Activated CD4-positive, alpha-beta T cell treated with anti-CD3 and anti-CD28 coated beads for 48 hours (primary cell): Measurements from ENCODE around the gene PPP2R2B.

Experiments used
- DNase-seq: peaks from one replicate; pipeline ENCODE4 v3.0.0-alpha.2; 2020

PPP2R2B gene

GRCh38 chr5:146778795-146779194, 99.8 kb downstream of the PPP2R2B start:
- no peak for DNase-seq

DNA sequence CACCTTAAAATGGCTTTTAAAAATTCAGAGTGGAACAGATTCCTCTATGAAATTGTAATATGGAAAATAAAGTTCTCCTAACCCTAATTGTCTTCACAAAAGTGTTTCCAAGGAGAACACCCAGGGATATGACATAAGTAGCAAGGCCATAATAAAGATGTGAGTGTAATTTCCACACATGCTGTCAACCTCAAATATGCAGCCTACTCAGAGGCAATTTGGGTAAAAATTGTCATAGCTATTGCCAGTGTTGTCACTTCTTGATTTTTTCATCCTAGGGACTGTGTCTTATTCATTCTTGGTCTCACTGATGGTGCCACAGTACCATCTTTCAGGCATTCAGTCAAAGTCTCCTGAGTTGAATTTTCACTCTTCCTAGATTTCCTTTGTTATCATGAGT, 100.3 kb downstream of the PPP2R2B start:
- no peak for DNase-seq

DNA sequence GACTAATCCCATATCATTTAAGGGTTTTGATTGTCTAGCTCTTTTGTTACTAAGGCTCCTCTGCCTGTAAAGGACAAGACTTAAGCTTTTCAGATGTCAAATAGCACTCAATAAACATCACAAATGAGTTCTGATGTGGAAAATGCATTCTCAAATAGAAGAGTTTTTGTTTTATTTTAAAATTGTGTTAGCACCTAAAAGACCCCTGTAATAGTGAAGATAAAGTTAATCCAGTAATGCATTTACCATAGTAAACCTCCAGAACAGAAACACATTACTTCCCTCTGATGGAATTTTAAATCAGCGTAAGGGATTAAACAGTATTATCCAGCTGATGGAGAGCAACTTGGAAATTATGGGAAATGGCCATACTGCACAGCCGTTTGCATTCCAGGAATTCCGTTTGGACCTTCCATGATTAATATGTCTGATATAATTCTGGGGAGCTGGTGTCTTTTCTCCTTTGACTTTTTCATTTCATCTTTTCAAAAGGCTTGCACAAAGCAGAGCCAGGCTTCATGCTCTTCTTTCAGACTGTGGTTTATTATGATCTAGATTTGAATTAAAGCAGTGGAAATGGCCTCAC, 105.6 kb downstream of the PPP2R2B start:
- no peak for DNase-seq

DNA sequence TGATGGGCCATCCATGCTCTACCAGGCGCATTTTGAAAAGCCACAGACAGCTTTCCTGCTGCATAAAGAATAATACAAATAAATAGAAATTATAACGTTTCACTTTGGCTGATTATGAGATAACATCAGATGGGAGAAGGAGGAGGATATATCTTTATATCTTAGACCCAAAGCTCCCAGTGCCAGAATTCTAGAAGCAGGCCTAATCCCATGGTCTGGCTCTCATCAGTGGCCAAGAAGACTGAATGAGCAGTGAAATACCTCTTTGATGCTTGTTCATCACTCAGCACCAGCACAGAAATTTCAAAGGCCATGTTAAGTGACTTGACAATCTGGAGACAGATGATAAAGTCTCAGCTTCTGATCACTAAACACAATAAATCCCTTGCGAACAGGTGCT, 107.6 kb downstream of the PPP2R2B start:
- DNase-seq: no peak

- DNase-seq: no peak
Observed at GRCh38 chr5:146770546-146770945, 108.0 kb downstream of the PPP2R2B start.

DNA sequence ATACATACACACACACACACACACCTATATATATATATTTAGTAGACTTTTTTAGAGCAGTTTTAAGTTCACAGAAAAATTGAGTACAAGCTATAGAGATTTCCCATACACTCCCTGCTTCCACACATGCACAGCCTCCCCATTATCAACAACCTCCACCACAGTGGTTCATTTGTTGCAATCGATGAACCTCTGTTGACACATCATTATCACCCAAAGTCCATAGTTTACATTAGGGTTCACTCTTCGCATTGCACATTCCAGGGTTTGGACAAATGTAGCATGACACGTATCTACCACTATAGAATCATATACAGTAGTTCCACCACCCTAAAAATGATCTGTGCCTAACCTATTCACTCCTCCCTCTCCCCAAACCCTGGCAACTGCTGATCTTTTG, 111.0 kb downstream of the PPP2R2B start:
- DNase-seq: no peak

GRCh38 chr5:146766013-146766412, 112.5 kb downstream of the PPP2R2B start:
- no peak for DNase-seq

GRCh38 chr5:146765089-146765832, 113.3 kb downstream of the PPP2R2B start:
- no peak for DNase-seq

DNA sequence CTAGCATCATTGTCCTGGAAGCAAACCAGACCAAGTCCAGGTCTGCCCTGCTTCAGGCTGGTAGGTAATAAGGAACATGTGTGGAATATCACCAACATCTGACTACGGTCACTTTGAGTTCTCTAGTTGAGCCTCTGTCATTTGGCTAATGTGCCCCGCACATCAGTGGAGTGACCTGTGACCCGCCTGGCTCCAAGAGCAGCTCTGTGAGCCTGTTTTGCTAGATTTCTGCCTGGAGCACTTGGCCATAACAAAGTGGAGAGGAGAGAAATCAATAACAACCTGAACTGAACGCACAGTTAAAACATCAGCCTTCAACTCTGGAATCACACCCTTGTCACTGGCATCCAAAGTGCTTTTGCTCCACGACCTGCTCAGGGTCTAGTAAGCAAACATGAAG, 115.7 kb downstream of the PPP2R2B start:
- no peak for DNase-seq

GRCh38 chr5:146761811-146762210, 116.7 kb downstream of the PPP2R2B start:
- no peak for DNase-seq

DNA sequence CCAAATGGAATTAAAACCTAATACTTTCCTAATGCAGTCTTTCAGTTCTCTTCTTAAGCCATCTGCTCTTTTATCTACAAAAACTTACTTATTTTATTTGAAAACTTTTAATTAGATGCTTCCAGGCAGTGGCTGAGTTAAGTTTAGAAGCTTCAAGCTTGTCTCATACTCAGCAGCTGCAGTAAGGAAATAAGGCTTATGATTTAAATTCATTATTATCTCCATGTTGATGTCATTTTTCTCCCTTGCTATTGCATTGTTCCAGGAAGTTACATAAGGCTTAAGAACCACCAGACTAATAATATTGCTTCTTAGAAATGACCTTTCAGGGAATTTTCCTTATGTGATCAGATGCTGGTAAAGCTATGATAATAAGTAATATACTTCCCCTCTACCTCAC, 119.6 kb downstream of the PPP2R2B start:
- no peak for DNase-seq

DNA sequence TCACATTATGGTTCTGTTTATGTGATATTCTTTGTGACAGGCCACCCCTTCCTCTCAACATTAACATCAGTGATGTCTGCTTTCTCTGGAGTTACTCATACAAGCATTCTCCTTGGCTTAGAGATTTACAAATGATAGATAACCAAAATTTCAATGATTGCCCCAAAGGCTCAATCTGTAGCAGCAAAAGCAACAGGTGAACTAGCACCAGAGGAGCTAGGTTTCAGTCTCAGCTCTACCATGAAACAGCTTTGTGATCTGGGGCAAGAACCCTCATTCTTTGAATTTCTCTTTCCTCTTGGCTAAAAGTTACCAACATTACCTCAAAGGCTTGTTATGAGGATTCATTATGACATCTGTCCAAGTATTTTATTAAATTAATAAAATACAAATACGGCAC, 120.5 kb downstream of the PPP2R2B start:
- DNase-seq: no peak

GRCh38 chr5:146756546-146756945, 122.0 kb downstream of the PPP2R2B start:
- no peak for DNase-seq

DNA sequence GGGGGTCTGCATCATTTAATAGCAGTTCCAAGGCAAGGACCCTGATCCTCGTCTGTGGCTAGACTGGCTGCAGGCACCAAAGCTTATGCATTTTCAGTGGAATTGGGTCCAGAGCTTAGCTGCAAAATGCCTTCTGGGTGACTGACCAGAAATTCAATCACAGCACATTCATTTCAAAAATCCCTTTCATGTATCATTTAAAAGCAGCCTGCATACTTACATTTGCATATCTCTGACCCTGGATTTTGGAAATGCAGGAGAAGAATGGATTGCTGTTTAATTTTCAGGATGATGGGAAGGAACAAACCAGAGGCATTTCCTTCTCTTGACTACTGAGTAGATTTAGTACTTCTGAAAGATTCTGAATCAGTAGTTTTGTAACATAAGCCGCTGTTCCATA, 122.8 kb downstream of the PPP2R2B start:
- DNase-seq: no peak

DNA sequence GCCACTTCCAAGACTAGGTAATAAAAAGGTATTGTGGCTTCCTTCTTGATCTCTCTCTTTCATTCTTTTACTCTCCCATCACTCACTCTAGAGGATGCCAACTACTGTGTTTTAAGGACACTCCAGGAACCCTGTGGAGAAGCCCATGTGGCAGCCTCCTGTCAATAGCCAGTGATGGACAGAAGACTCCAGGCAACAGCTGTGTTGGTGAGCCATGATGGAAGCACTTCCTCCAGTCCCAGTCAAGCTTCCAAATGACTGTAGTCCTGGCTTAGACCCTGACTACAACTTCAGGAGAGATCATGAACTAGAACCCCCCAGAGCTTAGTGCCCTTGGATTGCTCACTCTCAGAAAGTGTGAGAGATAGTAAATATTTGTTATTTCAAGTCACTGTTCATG, 123.9 kb downstream of the PPP2R2B start:
- DNase-seq: no peak

GRCh38 chr5:146753641-146754040, 124.9 kb downstream of the PPP2R2B start:
- DNase-seq: no peak

DNA sequence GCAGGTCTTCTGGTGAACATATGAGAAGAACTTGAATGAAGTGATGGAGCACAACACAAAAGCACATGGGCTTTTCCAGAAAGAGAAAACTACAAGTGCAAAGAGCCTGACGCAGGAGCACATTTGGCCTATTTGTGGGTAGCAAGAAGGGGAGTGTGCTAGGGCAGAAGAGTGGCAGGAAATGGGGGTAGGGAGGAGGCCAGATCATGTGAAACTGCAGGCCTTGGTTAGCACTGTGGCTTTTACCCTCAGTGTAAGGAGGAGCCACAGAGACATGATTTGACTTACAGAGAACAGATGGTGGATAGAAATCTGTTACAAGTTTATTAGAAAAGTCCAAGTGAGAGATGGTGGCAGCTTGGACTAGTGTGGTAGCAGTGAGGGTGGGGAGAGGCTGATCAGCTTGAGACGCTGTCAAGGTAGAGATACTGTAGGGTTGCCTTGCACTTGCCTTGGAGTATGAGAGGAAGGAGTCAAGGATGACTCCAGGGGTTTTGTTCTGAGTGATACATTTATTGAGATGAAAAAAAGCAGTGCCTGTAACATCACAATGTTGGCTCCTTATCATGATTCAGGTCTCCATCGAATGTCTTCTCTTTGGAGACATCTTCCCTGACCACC, 126.7 kb downstream of the PPP2R2B start:
- DNase-seq: peak; percentile 49

DNA sequence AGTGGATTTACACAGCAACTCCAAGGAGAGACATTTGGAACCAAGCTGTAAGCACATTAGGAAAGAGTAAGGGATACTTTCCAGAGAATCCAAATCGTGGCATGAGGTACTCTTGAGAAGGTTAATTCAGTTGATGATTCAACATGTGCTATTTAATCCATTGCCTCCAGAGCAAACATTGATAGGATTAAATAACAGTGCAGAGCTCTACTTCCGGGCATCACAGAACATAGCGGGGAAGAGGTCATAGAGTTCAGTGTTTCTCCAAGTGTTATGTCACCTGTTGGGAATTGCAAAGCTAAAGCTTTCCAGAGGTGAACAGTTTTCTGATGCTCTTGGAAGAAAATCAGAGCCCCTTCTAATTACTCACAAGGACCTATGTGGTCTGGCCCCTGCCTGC, 127.5 kb downstream of the PPP2R2B start:
- DNase-seq: no peak

GRCh38 chr5:146748533-146748932, 130.0 kb downstream of the PPP2R2B start:
- DNase-seq: no peak

DNA sequence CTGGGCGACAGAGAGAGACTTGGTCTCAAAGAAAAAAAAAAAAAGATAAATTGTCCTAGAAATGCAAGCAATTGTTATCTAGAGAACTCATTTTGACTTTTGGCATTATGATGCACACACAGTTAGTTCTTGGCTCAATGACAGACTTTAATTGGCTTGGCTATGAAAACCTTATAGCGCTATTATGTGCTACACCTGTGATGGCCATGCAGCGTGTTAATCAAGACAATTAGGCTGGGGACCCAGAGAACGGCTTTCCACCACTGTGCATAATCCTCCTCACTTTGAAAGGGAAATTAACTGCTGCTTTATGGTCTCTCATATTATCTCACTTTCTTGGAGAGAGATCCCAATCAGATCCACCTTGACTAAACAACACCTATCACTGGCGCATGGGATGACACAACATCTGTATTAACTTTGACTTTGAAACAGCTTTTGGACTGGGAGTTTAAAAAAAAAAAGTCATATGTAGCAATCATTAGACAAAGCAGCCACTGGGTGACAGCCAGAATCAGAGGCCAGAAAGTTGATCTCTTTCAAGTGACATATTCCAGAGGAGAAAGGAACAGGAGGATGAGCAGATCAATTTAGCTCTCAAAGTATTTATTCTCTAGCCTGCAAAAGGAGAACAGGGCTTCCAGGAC, 132.5 kb downstream of the PPP2R2B start:
- DNase-seq: no peak

DNA sequence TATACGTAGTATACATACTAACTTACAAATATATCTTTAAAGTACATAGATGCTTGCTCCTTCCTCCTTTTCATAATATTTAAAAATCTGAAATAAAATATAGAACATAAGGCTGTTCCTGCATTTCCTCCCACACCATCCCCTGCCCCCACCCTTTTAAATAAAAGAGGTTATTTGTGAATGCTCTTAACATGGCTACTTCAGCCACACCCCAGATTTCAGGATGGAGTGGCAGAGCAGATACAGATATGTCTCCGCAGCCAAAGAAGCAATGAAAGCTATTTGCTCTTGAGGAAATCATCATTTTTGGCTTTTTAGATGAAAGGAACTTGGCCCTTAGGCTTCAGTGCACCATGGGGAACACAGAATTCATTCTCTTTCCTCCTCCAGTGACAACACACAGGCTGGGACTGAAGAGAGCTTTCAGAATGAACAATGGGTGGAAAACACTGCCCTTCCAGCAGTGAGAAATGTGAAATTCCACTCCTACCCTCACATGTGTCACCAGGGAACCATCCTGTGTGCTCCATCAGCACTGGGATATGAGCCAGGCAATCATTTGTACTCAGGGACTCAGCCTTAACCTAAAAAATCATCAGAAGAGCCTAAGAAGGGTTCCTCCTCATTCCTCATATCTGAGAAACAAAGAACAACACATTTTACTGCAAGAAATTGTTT, 134.3 kb downstream of the PPP2R2B start:
- DNase-seq: no peak

- no peak for DNase-seq
Observed at GRCh38 chr5:146734936-146735577, 143.5 kb downstream of the PPP2R2B start.

GRCh38 chr5:146732962-146733361, 145.6 kb downstream of the PPP2R2B start:
- no peak for DNase-seq
